ENCODE results near the gene TUB.
A peak's percentile ranks its signal among the peaks of the same experiment; 100 is the strongest.

TUB gene

GRCh38 chr11:8070417-8071115 is 10.4 kb upstream of the TUB start:
- peak; percentile 70 for DNase-seq (ENCODE audit: low spot score)
- no peak for TF ChIP-seq CTCF (IDR thresholded peaks at IDR 0.05; ENCODE audit: extremely low read depth, missing control alignments)

GRCh38 chr11:8071616-8072581 is 9.1 kb upstream of the TUB start:
- no peak for TF ChIP-seq CTCF (IDR thresholded peaks at IDR 0.05; ENCODE audit: extremely low read depth, missing control alignments)
- DNase-seq (ENCODE audit: low spot score): no peak

DNA sequence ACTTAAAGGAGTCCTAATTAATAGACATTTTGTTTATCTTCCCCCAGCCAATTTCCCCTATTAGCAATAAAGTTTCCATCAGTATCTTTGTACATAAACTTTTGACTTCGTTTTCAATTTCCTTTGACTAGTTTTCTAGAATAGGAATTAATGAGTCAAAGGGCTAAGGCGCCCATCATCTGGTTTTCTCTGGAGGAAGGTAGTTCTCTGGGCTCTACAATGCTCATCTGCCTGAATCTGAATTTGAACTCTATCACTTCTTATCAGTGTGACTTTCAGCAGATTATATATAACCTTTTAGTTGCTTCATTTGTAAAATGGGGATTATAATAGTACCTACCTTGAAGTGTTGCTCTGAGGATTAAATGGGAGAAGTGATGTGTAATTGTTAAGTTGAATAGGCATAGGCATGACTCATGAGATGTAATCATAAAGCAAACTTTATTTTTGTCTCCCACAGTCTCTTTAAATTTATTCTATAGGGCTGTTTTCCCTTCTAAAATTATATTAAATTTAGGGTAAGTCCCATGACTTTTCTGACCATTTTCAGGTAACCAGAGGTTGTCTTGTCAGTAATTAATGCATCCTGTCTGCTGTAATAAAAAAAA is 5.8 kb upstream of the TUB start:
- no peak for TF ChIP-seq CTCF (IDR thresholded peaks at IDR 0.05; ENCODE audit: extremely low read depth, missing control alignments)

DNA sequence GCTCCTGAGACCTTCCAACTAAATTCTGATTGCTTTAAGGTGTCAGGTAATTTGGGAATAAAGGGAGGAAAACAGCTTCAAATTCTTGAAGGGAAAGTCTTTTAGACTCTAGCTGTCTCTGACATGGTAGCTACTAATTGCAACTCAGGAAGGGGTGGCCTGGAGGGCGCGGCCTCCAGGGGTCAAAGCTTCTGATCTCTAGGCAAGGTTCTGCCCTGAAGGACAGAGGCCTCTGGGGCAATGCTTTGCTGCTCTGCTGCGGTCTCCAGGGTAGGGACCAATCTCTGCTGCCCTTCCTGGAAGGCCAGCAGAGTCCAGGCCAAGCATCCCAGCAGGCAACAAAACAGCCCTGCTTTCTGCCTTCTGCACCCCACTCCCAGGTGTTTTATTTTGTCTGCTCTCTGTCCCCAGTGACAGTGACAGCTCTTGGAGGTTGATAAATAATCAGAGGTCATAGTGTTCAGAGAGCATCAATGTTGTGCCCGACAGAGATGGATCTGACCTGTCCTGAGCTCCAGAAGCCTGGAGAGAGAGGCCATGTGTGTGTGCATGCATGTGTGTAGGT is 1.8 kb upstream of the TUB start:
- TF ChIP-seq CTCF (IDR thresholded peaks at IDR 0.05; ENCODE audit: extremely low read depth, missing control alignments): no peak
- DNase-seq (ENCODE audit: low spot score): no peak

More for the DNA sequence above, 5.8 kb upstream of the TUB start:
- no peak for DNase-seq (ENCODE audit: low spot score)

GRCh38 chr11:8080069-8080670 is 841 bp upstream of the TUB start:
- no peak for DNase-seq (ENCODE audit: low spot score)
- no peak for TF ChIP-seq CTCF (IDR thresholded peaks at IDR 0.05; ENCODE audit: extremely low read depth, missing control alignments)

GRCh38 chr11:8081591-8082250 is 710 bp downstream of the TUB start:
- DNase-seq (ENCODE audit: low spot score): peak; percentile 38
- no peak for TF ChIP-seq CTCF (IDR thresholded peaks at IDR 0.05; ENCODE audit: extremely low read depth, missing control alignments)
